Activated T-cell treated with anti-CD3 and anti-CD28 coated beads, Interleukin-2, amount 50 U/mL, for 24 hours (primary cell): ENCODE results near the gene CSE1L.
A peak's percentile ranks its signal among the peaks of the same experiment; 100 is the strongest.
"Not testable (repeated sequence)": the region's sequence is repeated elsewhere in the genome, so short reads cannot be mapped to it uniquely, and the experiment has no call there.

Experiments used
- DNase-seq: peaks from one replicate; pipeline ENCODE4 v3.0.0-alpha.2; 2020
- H3K27ac Mint-ChIP-seq: 2 replicates; pipeline ENCODE4 v1.8.0; 2020; ENCODE audit warnings: mild to moderate bottlenecking, mixed read lengths
- H3K27me3 Mint-ChIP-seq: 2 replicates; pipeline ENCODE4 v1.8.0; 2020; ENCODE audit warnings: mixed read lengths
- H3K36me3 Mint-ChIP-seq: 2 replicates; pipeline ENCODE4 v1.8.0; 2020; ENCODE audit warnings: low read depth, mixed read lengths
- H3K4me1 Mint-ChIP-seq: 2 replicates; pipeline ENCODE4 v1.8.0; 2020; ENCODE audit warnings: low read depth, mixed read lengths
- H3K4me3 Mint-ChIP-seq: 2 replicates; pipeline ENCODE4 v1.8.0; 2020; ENCODE audit warnings: mild to moderate bottlenecking, moderate library complexity, mixed read lengths
- H3K9me3 Mint-ChIP-seq: 2 replicates; pipeline ENCODE4 v1.8.0; 2020; ENCODE audit warnings: mixed read lengths

Gene CSE1L

DNA sequence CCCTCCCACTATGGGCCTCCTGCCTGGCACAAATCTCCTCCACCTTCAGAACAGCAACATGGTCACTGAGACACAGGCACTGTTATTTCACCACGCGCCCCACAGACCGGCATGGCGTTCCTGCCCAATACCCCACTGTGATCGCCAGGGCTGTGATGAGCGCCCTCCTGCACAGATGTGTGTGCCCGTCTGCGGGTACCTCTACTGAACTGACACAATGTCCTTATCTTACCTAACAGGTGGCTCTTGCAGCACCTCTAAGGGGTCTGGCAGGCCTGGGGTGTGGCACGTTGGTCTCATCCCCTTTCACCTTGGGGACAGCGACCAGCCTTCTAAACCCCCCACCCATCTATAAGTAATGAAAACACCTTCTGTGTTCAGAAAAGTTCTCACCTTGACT lies 77.9 kb downstream of the CSE1L start:
- Mint-ChIP-seq H3K27ac (peak overlapping the region; percentile 60), H3K36me3 (peaks cover 81% of the 10 kb centered on the region), H3K9me3 (no peaks in the 10 kb centered on the region), H3K27me3 (no peaks in the 10 kb centered on the region), H3K4me3 (no peak overlapping the region), H3K4me1 (peaks cover 2% of the 10 kb centered on the region)
- no peak for DNase-seq

DNA sequence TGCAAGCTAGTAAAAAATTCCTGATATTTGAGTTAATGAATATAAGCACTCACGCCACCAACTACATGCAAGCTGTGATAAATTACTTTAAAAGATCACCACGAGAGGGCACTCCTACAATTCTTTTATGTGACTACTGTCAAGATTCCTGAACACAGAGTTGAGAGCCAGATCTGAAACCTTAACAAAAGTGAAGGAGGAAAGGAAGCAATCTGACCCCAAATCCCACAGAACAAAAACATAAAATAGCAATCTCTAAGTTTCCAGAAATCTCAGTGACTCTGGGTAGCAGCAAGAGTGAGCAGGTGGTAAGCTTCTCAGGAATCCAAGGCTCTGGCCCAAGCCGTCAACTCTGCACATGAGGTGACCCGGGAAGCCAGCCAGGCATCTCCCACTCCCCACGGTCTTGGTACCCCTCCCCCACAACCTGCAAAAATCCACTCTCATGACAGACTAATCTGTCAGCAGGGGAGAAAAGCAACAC lies 86.9 kb downstream of the CSE1L start:
- Mint-ChIP-seq H3K9me3 (no peaks in the 10 kb centered on the region), H3K27ac (peak overlapping the region; percentile 9), H3K27me3 (no peaks in the 10 kb centered on the region), H3K4me1 (peaks cover 10% of the 10 kb centered on the region), H3K36me3 (peaks cover 86% of the 10 kb centered on the region), H3K4me3 (no peak overlapping the region)
- DNase-seq: no peak

DNA sequence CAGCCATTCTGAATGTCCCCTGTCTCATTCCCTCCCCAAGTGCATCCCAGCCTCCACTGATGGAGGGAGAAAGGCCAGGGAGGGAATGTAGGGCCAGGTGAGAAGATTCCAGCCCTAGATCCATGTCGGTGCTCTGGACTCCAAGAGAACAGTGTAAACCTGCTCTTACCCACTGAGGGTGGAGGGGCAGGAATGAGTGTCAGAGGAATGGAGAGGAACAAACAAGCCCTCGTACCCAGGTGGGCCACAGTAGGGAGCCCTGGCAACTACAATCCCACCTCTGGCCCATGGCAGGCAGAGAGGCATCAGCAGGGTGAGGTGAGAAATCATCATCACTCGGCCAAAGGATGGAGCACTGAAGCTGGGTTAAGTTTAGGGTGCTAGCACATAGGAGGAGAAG lies 87.5 kb downstream of the CSE1L start:
- no peak overlapping the region for H3K4me3 Mint-ChIP-seq
- H3K4me1 Mint-ChIP-seq: peaks cover 10% of the 10 kb centered on the region
- peaks cover 82% of the 10 kb centered on the region for H3K36me3 Mint-ChIP-seq
- no peak for DNase-seq
- H3K27ac Mint-ChIP-seq: peak overlapping the region; percentile 42
- H3K9me3 Mint-ChIP-seq: no peaks in the 10 kb centered on the region
- no peaks in the 10 kb centered on the region for H3K27me3 Mint-ChIP-seq

DNA sequence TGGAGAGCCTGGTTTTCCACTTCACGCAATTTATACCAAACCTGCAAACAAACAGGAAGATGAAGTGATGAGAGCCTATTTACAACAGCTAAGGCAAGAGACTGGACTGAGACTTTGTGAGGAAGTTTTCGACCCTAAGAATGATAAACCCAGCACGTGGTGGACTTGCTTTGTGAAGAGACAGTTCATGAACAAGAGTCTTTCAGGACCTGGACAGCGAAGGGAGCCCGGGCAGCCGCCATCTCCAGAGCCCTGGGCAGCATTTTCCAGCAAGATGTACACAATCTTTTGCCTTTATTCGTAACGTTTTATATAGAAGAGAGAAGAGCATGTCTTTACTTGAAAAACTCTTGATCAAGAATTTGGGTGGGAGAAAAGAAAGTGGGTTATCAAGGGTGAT lies 88.7 kb downstream of the CSE1L start:
- H3K4me1 Mint-ChIP-seq, H3K27me3 Mint-ChIP-seq, H3K4me3 Mint-ChIP-seq, DNase-seq, H3K9me3 Mint-ChIP-seq: not testable (repeated sequence)
- peak overlapping the region; percentile 22 for H3K27ac Mint-ChIP-seq
- peaks cover 86% of the 10 kb centered on the region for H3K36me3 Mint-ChIP-seq

DNA sequence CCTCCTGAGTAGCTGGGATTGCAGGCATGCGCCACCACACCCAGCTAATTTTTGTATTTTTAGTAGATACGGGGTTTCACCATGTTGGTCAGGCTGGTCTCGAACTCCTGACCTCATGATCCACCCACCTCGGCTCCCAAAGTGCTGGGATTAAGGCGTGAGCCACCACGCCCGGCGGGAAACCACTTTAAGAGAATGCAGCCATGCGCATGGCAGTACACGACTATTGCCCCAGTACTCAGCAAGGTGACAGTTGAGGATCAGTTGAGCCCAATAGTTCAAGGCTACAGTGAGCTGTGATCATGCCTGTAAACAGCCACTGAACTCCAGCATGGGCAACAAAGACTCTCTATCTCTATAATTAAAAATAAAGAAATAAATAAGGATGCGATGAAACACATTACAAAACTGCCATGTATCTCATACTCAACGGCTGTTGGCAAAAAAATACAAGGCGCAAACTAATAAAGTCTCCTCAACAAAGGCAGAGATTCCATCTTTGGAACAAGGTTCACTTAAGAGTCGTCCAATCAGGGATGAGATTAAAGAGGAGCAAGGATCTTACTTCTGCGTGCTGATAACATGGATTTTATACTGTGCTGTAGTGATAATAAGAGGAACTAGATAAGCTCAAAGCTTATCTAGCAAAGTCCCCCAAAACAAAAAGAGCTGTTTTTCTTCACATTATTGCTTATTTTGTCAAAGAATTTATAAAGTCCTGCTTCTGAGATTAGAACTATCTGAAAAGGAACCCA lies 90.9 kb downstream of the CSE1L start:
- no peaks in the 10 kb centered on the region for H3K27me3 Mint-ChIP-seq
- peak overlapping the region; percentile 73 for H3K27ac Mint-ChIP-seq
- DNase-seq: no peak
- H3K4me1 Mint-ChIP-seq: peaks cover 19% of the 10 kb centered on the region
- H3K9me3 Mint-ChIP-seq: no peaks in the 10 kb centered on the region
- no peak overlapping the region for H3K4me3 Mint-ChIP-seq
- H3K36me3 Mint-ChIP-seq: peaks cover 78% of the 10 kb centered on the region

DNA sequence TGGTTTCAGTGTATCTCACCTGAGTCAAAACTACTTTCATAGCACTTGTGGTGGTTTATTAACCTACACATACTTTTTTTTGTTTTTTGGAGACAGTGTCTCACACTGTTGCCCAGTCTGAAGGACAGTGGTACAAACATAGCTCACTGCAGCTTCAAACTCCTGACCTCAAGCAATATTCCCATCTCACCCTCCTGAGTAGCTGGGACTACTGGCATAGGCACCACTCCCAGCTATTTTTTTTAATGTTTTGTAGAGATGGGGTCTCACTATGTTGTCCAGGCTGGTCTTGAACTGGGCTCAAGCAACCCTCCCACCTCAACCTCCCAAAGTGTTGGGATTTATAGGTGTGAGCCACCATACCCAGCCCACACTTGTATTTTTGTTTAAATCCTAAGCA lies 92.3 kb downstream of the CSE1L start:
- H3K36me3 Mint-ChIP-seq: peaks cover 75% of the 10 kb centered on the region

DNA sequence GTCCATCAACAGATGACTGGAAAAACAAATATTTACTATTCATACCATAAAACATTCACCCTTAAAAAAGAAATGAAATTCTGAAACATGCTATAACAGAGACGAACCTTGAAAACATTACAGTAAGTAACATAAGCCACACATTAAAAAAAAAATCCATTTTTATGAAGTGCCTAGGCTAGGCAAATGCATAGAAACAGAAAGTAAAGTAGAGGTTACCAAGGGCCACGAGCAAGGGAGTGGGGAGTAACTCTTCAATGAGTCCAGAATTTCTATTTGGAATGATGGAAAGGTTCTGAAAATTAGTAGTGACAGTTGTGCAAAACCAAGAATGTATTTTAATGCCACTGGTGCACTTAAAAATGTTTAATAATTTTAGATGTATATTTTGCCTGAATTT lies 94.3 kb downstream of the CSE1L start:
- no peaks in the 10 kb centered on the region for H3K27me3 Mint-ChIP-seq
- no peak overlapping the region for H3K4me3 Mint-ChIP-seq
- H3K9me3 Mint-ChIP-seq: no peaks in the 10 kb centered on the region
- peak overlapping the region; percentile 68 for H3K27ac Mint-ChIP-seq
- no peak for DNase-seq
- H3K36me3 Mint-ChIP-seq: peaks cover 69% of the 10 kb centered on the region
- peaks cover 22% of the 10 kb centered on the region for H3K4me1 Mint-ChIP-seq

More for the DNA sequence above, 92.3 kb downstream of the CSE1L start:
- Mint-ChIP-seq H3K27me3 (no peaks in the 10 kb centered on the region), H3K4me3 (no peak overlapping the region), H3K27ac (peak overlapping the region; percentile 58), H3K4me1 (peaks cover 15% of the 10 kb centered on the region), H3K9me3 (no peaks in the 10 kb centered on the region)
- DNase-seq: no peak

DNA sequence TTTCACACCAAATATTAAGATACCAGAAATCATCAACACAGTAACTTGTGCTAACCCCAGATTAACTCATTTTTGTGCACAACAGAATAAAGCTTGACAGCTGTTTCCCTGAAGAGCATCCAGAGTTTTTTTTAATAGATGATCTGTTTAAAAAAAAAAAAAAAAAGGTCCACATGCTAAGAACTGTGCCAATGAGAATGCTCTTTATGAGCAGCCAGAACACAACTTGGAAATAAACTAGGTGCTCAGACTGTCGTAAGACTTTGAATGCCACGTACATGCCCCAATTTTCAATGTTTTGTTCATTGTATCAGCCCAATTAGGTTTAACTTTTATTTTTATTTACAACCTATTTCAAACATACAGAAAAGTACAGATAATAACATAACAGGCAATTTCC lies 94.7 kb downstream of the CSE1L start:
- Mint-ChIP-seq H3K27ac (peak overlapping the region; percentile 68), H3K4me3 (no peak overlapping the region), H3K27me3 (no peaks in the 10 kb centered on the region), H3K36me3 (peaks cover 69% of the 10 kb centered on the region), H3K9me3 (no peaks in the 10 kb centered on the region), H3K4me1 (peaks cover 22% of the 10 kb centered on the region)
- DNase-seq: no peak
